ENCODE results near the gene OTOG.

The OTOG gene

DNA sequence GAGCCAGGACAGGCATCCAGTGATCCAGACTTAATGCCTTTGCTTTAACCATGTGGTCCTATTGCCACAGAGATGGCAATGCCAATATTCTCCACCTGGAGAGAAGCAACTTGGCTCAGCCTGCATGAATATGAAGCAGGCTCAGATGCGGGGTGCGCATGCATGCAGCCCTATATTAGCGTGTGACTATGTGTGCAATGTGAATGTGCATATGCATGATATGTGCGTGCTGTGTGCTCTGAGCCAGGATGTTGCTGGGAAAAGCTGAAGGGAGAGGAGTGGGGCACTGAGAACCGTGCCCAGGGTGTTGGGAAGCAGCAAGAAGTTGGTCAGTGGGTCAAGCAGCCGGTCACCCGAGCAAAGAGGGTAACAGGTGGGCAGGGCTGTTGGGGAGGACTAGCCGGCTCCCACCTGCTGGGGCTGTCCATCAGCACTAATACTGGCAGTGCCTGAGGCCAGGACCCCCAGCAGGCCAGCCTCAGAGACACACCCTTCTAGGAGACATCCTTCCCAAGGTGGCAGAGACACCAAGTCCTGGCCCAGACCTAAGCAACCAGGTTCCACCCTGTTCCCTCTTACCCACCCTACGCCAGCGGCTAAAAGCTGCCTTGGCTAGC, 147.5 kb downstream of the OTOG start:
- DNase-seq, result no peak

DNA sequence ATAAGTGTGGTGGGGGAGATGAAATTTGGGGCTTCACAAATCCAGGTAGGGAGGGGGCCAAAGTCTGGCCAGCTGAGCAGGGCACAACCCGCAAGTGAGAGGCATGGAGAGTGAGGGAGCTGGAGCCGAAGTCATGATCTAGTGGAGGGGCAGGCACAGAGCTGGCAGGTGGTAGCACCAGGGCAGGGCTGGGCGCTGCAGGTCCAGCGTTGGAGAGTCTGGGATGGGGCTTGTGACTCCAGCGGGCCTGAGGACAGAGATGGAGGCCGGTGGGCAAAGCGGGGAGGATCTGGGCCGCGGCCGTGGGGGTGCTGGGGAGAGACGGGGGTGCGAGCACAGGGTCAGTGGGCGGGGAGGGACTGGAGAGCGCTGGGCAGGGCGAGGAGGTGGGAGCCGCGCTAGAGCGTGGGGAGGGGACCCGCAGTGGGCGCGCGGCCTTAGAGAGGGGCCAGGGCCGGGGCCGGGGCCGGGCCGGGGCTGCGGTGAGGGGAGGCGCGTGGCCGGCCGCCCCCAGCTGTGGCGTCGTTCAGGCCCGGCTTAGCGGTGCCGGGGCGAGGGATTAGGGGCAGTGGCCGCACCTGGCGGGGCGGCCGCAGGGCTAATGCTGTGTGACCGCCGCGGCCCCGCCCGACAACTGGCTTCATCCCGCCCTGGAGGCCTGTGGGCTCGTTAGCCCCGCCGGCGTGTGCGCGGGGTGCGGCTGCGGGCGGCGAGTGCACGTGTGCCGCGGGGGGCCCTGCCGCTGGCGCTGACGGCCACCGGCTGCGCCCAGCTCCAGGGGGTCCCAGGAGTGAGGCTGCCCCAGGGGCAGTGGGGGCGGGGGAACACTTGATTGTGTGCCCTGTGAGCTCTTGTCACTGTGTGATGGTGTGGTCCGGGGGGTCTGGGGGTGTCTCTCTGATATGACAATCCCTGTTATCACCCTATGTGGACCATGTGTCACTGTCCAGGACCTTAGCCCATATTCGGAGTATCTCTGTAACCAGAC, 148.7 kb downstream of the OTOG start:
- DNase-seq, result no peak

DNA sequence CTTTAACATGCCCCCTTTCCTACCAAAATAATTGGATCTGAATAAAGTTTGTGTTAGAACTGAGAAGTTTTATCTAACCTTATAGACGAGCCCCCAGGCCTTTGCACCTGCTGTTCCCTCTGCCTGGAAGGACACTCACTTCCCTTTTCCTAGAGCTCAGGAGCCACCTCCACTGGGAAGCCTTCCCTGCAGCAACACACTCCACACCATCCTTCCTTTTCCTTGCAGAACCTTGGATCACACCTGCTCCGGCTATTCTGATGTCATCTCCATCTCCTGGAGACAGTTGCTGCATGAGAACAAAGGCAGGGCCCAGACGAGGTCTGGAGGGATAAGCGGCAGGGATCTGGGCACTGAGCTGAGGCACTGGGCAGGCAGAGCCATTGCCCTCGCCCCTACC, 149.7 kb downstream of the OTOG start:
- DNase-seq, result no peak
